Activated gamma-delta T cell treated with anti-CD3 and anti-CD28 coated beads, Interleukin-2, amount 50 U/mL, for 16 hours (primary cell): ENCODE measurements around the gene HPN.

Experiments used
- DNase-seq: peaks from one replicate; pipeline ENCODE4 v3.0.0-alpha.2; 2020; ENCODE audit warnings: low read depth

The HPN gene

DNA sequence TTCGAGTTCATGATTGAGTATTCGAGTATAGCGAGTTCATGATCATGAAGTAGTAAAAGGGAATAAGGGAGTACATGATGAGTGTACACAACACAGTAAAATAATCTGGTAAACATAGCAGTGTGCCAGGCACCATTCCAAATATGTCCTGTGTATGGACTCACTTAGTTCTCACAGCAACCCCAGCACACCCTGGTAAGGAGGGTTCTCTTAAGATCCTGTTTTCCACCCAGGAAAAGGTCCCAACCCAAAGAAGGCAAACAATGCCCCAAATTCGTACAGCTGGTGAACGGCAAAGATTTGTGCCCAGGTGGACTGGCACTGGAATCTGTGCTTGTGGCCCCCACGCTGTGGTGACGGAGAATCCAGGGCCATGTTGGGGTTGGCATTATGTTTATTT lies 21.4 kb downstream of the HPN start:
- no peak for DNase-seq

DNA sequence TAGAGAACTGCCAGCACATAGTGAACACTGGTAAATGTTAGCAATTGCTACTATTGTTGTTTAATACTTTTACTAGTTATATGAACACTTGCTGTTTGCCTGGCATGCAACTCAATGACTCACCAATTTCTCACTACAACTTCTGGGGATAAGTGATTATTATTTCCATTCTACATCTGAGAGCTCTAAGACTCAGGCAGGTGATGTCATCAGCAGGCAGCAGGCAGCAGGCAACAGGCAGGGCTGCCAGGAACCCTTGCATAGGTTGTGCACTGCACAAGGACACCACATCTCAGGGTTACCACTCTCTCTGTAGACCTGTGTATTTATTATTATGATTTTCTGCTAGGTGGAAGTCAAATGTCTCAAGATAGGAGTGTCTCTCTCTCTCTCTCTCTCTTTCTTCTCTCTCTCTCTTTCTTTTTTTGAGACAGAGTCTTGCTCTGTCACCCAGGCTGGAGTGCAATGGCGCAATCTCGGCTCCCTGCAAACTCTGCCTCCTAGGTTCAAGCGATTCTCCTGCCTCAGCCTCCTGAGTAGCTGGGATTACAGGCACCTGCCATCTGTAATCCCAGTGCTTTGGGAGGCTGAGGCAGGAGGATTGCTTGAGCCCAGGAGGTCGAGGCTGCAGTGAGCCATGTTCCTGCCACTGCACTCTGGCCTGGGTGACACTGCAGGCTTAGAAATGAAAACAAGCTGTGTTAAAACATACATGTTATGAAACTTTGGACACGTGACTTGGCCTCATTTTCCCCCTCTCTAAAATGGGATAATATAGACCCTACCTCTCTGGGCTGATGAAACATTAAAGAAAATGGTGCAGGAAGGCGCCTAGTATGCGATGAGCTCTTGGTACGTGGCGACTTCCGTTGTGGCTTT lies 22.7 kb downstream of the HPN start:
- no peak for DNase-seq

DNA sequence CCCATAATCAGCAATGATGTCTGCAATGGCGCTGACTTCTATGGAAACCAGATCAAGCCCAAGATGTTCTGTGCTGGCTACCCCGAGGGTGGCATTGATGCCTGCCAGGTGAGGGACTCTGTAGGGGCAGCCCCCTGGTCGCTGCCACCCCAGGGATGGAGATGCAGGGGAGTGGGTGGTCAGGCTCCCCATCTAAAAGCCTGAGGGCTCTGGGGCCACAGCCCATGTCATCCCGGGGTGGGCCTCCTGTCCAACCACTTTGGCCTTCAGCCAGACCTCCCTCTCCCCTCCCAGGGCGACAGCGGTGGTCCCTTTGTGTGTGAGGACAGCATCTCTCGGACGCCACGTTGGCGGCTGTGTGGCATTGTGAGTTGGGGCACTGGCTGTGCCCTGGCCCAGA lies 24.1 kb downstream of the HPN start:
- no peak for DNase-seq

DNA sequence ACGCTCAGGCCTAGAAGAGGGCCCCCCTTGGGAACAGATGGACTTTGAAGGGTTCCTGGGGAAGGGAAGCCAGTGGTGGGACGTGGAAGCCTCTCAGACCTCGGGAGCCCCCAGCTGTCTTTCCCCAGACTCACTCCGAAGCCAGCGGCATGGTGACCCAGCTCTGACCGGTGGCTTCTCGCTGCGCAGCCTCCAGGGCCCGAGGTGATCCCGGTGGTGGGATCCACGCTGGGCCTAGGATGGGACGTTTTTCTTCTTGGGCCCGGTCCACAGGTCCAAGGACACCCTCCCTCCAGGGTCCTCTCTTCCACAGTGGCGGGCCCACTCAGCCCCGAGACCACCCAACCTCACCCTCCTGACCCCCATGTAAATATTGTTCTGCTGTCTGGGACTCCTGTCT lies 24.6 kb downstream of the HPN start:
- DNase-seq, result no peak

DNA sequence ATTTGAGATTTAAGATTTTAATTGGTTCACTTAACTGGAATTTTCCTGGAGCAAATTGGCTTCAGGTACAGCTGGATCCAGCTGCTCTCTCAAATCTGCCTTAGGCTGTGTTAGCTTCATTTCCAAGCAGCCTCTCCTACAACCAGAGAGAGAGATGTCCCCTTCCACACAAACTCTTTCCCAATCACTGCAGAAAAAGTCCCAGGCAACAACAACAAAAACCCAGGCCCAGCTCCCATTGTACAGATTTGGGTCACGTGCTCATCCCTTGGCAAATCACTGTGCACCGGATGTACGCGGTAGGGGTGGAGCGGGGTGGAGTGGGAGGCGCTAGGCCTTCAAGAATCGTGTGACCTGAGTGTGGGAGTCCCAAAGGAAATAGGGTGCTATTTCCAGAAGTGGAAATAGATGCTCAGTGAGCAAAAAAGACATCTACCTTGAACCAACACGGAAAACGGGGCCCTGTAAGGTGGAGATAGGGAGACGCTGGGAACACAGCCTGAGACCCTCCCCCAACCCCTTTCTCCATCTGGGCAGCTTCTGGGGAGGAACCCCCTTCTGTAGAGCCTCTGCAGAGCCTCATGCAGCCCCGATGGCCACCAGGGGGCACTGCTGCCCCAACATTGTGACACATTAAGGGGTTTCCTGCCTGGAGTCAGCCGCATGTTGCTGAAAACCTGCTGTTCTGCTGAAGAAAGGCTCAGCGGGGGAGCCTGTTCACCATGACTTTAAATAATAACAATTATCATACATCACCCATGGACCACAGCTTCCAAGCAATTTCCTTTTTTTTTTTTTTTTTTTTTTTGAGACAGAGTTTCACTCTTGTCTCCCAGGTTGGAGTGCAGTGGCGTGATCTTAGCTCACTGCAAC lies 25.4 kb downstream of the HPN start:
- peak; percentile 87 for DNase-seq

DNA sequence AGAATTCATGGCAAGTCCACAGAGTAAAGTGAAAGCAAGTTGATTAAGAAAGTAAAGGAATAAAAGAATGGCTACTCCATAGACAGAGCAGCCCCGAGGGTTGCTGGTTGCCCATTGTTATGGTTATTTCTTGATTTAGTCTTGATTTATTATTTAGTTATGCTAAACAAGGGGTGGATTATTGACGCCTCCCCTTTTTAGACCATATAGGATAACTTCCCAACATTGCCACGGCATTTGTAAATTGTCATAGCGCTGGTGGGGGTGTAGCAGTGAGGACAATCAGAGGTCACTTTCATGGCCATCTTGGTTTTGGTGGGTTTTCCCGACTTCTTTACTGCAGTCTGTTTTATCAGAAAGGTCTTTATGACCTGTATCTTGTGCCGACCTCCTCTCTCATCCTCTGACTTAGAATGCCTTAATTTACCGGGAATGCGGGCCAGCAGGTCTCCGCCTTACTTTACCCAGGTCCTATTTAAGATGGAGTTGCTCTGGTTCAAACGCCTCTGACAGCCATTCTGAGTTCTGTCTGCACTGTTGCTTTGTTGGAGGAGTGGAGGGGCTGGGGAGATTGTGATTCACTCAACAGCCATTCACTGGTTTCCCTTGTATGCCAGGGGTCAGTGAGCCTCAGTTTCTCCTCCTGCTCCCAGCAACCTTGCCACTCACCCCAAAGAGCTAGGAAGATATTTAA lies 27.6 kb downstream of the HPN start:
- no peak for DNase-seq

DNA sequence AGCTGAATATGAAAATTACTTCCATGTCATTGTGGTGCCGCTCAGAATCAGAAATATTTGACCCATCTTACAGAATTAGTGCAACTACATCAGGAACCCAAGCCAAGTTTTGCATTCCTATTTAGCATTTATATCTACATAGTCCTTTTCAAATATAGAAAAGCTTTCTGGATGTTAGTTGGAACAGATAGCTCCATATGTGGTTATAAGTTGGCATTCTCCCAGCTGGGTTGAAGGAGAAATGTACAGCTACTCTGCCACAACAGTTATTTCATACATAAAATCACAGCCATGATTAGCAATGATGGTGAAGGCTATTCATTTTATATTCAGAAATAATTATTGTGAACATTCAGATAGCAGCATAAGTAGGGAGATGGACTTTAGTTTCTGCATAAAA lies 28.2 kb downstream of the HPN start:
- DNase-seq, result no peak

DNA sequence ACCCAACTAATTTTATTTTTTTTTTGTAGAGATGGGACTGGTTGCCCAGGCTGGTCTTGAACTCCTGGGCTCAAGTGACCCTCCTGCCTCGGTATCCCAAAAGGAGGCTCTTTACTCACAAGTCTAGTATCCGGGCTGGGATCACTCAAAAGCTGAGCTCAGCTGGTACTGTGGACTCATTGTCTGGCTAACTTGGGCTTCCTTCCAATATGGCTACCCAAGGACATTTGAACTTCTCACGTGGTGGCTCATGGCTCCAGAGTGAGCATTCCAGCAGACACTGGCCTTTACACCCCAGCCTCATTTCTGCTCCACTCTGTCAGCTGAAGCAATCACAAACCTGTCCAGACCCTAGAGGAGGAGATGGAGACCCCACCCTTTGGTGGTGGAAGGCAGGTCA lies 28.9 kb downstream of the HPN start:
- DNase-seq, result no peak

DNA sequence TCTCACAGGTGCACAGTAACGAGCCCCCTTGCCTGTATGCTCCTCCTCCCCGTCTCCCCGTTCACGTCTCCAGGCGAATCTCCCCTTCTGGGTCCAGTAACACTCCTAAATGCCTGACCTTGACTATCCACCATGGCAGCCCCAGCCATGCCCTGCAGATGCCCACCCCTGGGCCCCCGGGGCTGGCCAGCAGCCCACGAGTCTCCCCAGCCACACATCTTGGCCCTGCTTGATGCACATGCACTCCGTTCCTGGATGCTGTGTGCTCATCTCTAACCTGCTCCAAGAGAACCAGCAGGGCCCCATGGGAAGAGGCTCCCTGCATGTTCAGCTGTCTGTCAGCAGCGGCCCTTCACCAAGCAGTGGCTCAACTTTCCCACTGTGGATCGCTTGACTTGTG lies 32.0 kb downstream of the HPN start:
- DNase-seq, result no peak

DNA sequence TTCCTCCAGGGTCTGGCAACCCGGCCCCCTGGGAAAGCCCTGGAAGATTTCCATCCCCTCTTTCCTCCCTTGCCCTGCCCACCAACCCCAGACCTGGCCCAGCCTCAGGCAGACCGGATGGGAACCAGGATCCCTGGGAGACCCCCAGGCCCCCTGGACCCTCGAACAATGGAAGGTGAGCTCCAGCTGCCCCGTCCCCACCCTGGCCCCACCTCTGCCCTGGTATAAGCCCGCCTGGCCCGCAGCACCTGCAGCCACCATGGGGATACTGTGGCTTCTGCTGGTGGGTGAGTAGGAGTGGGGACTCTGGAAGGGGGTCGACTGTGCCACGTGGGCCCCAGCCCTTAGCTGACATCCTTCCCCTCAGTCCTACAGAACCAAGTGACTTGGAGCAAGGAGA lies 32.4 kb downstream of the HPN start:
- DNase-seq, result no peak

DNA sequence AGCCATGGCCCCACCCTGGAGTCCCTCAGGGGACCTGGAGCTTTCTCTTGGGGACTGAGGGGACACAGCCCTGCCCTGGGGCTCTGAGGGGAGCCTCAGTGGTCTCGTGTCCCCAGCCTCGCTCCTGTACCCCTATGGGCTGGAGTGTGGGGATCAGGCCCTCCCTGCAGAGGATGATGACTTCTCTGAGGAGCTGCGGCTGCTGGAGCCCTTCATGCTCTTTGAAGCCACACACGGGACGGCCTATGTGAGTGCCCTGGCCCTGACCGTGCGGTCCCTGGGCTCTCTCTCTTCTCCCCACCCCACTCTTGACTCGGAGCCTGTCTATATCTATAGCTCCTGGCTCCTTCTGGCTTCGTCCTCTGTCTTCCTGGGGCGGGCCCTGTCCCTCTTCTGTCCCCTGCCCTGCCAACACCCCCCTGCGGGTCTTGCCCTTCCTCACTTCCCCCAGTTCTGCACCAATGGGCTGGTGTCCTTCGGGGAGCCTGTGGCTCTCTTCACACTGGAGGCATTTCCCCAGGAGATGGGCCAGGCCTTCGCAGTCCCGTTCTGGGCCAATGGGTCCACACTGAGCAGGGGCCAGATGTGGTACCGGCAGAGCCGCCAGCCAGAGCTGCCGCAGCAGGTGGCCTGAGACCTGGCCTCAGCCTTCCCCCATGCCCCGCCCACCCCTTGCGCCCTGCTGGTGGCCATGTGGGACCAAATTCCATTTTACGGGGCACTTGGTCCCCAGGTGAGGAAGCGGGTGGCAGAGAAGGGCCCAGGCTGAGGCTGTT lies 33.1 kb downstream of the HPN start:
- no peak for DNase-seq

DNA sequence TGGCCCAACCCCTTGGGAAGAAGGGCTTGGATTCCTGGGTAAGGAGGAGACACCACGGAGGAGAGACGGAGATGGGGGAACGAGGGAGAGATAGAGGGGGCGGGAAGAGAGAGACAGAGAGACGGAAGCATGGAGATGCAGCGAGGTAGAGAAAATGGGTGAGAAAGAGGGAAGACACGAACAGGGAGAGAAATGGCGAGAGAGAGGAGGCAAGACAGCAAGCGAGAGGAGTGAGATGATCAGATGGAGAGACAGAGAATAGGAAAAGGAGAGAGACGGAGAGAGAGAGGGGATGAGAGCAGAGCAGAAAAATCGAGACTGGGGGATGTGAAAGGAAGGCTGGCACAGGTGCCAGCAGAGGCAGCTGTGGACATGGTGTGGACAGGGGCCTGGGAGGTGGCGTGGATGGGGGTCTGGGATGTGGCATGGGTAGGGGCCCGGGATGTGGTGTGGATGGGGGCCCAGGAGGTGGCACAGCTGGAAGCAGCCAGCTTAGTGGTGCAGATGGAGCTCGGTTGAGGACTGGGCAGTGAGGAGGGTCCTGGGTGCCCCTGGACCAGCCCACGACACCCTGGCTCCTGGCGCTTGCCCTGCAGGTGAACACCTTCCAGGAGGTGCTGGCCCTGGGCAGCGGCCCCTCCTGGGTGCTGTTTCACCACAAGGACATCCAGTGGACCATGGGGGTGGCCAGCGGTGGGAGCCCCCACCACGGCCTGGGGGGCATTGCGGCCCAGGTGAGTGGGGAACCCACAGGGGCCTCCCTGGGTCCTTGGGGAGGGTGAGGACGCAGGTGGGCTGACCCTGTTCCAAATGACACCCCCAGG lies 33.9 kb downstream of the HPN start:
- no peak for DNase-seq

DNA sequence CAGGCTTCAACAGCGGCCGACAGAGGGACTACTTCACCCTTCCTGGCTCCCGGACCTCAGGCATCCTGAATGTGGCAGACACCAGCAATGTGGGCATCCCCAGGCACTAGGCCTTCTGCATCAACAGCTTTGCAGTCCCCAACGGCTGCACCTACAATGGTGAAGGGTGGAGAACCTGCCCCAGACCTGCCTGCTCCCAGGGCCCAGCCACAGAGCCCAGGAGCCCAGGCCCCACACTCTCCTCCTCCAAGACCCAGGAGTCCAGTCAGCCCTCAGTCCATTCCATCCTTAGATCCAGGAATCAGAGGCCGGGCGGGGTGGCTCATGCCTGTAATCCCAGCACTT lies 34.5 kb downstream of the HPN start:
- DNase-seq, result no peak

DNA sequence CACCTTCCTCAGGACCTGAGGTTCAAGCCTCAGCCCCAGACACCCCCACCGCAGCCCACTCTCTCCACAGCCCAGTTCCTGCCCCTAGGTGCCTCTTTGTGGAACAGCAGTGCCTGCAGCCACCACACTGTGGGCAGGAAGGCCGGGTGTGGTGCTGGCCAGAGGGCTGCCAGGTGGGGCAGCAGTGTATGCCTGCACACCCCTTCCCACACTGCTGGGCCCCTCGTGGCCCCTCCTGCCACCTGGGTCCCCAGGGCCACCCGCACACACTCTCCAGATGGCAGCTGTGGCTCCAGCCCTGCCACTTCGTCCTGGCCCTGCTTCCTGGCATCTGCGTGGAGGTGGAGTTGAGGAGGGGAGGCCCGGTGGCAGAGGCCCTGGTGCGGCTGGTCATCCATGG lies 35.1 kb downstream of the HPN start:
- DNase-seq, result no peak

DNA sequence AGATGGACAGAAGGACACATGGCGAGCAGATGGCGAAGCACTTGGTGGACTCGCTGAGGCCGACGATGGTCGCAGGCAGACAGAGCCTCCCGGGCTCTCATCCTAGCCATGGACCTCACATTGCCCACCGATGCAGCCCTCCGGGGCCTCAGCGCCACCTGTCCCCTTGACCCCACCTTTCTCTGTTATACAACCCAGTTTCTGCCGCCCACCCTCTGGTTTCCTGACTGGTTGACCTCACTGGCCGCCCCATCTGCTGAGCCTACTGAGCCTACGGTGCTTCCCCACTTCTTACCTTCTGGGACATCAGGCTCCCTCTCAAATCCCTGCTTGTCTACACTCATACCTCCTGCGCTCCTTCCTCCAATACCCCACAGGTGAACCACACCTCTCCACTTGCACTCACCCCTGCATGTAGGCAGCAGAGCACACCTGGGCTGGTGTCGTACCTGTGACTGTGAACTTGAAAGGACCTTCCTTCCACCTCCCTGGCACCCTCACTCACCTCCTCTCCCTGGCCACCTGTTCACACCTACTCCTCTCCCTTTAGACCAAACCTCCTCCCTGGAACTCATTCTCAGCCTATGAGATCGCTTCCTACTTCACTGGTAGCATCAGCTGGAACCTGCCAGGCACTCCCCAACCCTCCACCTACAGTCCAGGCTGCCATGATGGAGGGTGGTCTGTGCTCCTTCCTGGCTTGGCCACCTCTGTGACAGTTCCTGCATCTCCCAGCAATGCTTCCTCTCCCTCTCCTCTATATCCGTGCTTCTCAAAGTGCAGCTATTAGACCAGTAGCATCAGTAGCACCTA lies 36.1 kb downstream of the HPN start:
- no peak for DNase-seq

DNA sequence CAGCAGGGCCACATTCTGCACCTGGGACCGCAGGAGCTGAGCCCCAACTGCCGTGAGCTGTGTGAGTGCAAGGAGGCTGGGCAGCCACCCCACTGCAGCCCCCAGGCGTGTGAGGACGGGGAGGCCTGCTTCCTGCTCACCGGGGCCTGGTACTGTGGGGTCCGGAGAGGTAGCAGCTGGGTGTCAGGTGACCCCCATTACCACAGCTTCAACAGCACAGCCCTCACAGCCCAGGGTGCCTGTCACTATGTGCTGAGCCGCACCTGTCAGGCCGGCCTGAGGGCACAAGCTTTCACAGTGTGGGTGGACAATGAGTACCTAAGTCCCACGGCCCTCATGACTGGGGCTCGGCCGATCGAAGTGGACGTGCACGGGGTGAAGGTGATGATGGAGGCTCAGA lies 38.3 kb downstream of the HPN start:
- no peak for DNase-seq

DNA sequence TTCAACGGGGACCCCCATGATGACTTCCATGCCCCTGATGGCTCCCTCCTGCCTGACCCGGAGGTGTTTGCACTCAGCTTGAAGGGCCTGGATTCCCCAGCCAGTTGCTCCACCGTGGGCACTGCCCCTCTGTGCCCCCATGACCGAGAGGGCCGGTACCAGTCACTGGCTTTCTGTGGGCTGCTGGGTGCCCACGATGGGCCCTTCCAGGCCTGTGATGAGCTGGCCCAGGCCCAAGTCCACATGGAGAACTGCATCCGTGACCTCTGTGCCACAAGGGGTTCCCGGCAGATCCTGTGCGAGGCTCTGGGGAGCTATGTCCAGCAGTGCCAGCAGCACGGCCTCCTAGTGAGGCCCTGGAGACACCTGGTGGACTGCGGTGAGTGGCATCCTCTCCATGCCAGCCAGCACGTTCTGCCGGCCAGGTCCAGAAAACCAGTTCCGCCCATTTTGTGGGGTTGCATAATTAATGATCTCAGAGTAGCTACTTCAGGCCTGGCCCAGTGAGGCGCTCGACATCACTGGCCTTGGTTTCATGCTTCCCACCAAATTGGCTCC lies 39.2 kb downstream of the HPN start:
- no peak for DNase-seq

DNA sequence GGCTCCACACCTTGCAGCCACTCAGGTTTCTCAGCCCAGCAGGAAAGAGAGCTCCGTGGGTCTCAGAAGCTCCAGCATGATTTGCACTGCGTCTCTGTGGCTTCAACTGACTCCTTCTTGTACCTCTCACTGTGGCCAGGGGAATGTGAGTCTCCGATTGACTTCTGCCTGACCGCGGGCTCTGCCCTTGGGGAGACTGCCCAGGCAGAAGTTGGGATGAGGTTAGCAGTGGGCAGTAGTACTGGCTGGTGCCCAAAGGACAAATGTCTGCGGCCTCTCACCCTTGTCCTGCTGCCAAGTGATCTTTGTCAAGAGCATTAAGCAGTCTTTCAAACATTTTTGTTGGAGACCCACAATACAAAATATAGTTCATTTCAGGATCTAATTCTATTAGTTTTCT lies 39.7 kb downstream of the HPN start:
- DNase-seq, result no peak

DNA sequence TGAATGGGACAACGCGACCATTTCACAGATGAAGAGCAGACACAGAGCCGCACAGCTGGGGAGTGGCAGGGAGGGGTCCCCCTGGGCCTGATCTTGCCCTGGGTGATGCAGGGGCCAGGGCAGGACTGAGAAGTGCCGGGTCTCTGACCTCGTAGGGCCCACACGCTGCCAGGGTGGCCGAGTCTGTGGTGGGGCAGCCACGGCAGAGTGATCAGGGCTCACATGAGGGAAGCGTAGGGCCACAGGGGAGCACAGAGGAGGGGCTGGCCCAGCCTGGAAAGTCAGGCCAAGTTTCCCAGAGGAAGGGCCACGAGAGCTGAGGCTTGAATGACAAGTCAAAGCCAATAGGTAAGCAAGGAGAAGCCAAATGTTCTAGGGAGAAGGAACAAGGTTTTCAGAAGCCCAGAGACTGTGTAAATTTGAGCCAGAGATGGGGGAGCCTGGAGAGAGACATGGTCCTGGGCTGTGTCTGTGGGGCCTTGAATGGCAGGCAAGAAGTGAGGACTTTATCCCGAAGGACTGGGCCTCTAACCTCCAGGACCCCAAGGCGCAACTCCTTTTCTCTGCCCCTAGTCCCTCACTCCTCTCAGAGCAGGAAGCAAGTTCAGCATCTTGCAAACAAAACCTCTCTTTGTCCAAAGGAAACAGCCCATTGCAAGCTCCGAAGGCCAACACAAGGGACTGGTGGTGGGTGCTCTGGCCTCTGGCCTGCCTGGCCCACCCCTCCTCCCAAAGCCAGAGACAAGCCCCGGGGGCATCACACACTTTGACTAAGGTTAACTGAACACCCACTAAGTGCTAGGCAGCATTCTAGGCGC lies 42.4 kb downstream of the HPN start:
- no peak for DNase-seq
